Type B pancreatic cell (in vitro differentiated cells): ENCODE measurements around the gene CLCN6. TPM values are rescaled to one million over a fixed set of nuclear protein-coding genes. Genes with fewer than 3 reads are reported as not detected.
A peak's percentile ranks its signal among the peaks of the same experiment; 100 is the strongest.

ENCODE experiments used
- DNase-seq: peaks from one replicate; pipeline ENCODE4 v3.0.0; 2021; ENCODE audit warnings: mixed read lengths; ENCODE audit not compliant: unreplicated experiment; ENCODE audit errors: extremely low spot score
- H3K27ac Mint-ChIP-seq: 2 replicates; pipeline ENCODE4 v1.8.0; 2021; ENCODE audit warnings: mild to moderate bottlenecking, mixed read lengths
- H3K27me3 Mint-ChIP-seq: 2 replicates; pipeline ENCODE4 v1.8.0; 2021; ENCODE audit warnings: mixed read lengths
- H3K36me3 Mint-ChIP-seq: 2 replicates; pipeline ENCODE4 v1.8.0; 2021; ENCODE audit warnings: mixed read lengths
- H3K4me1 Mint-ChIP-seq: one replicate; pipeline ENCODE4 v1.8.0; 2021; ENCODE audit warnings: mixed read lengths; ENCODE audit not compliant: unreplicated experiment
- H3K4me3 Mint-ChIP-seq: 2 replicates; pipeline ENCODE4 v1.8.0; 2021; ENCODE audit warnings: mild to moderate bottlenecking, mixed read lengths
- H3K9me3 Mint-ChIP-seq: 2 replicates; pipeline ENCODE4 v1.8.0; 2021; ENCODE audit warnings: mixed read lengths
- CTCF ChIP-seq: fragments of 200-600 bp; sonication (generic); conservative IDR thresholded peaks from 2 replicates; pipeline ENCODE4 v1.5.0; 2021; ENCODE audit warnings: antibody characterized with exemption, mild to moderate bottlenecking
- total RNA-seq: library from RNA; stranded (reverse); gene quantifications from 2 replicates; pipeline ENCODE4 v1.2.1, GENCODE V29; 2021; ENCODE audit warnings: low replicate concordance

CLCN6 gene
- total RNA-seq, 1 donor from 2014 or later: 31.1 TPM

- no peak for TF ChIP-seq CTCF
- peak overlapping the region; percentile 46 for H3K27ac Mint-ChIP-seq
- H3K27me3 Mint-ChIP-seq: no peaks in the 10 kb centered on the region
- DNase-seq: no peak
- H3K4me3 Mint-ChIP-seq: no peak overlapping the region
- H3K9me3 Mint-ChIP-seq: no peaks in the 10 kb centered on the region
- peaks cover 9% of the 10 kb centered on the region for H3K4me1 Mint-ChIP-seq
- H3K36me3 Mint-ChIP-seq: peaks cover 21% of the 10 kb centered on the region
These were observed 10.6 kb upstream of the CLCN6 start for GRCh38 chr1:11795238-11795890.

- H3K4me3 Mint-ChIP-seq: no peak overlapping the region
- no peak for TF ChIP-seq CTCF
- peaks cover 17% of the 10 kb centered on the region for H3K36me3 Mint-ChIP-seq
- H3K27me3 Mint-ChIP-seq: no peaks in the 10 kb centered on the region
- DNase-seq: no peak
- H3K4me1 Mint-ChIP-seq: peaks cover 9% of the 10 kb centered on the region
- H3K27ac Mint-ChIP-seq: peak overlapping the region; percentile 21
- H3K9me3 Mint-ChIP-seq: no peaks in the 10 kb centered on the region
These were observed 9.8 kb upstream of the CLCN6 start for GRCh38 chr1:11796036-11796828.

GRCh38 chr1:11797525-11798216 lies 8.3 kb upstream of the CLCN6 start:
- Mint-ChIP-seq H3K9me3 (no peaks in the 10 kb centered on the region), H3K27ac (no peak overlapping the region), H3K27me3 (no peaks in the 10 kb centered on the region), H3K4me1 (peaks cover 10% of the 10 kb centered on the region), H3K4me3 (no peak overlapping the region), H3K36me3 (peaks cover 10% of the 10 kb centered on the region)
- TF ChIP-seq CTCF: no peak
- DNase-seq: no peak

- Mint-ChIP-seq H3K4me1 (peaks cover 21% of the 10 kb centered on the region), H3K9me3 (no peaks in the 10 kb centered on the region), H3K36me3 (peaks cover 8% of the 10 kb centered on the region), H3K27ac (no peak overlapping the region), H3K4me3 (no peak overlapping the region), H3K27me3 (no peaks in the 10 kb centered on the region)
- TF ChIP-seq CTCF: no peak
- DNase-seq: no peak
These were observed 6.9 kb upstream of the CLCN6 start for GRCh38 chr1:11799099-11799498.

GRCh38 chr1:11799896-11800295 lies 6.1 kb upstream of the CLCN6 start:
- Mint-ChIP-seq H3K36me3 (peaks cover 8% of the 10 kb centered on the region), H3K27ac (no peak overlapping the region), H3K27me3 (no peaks in the 10 kb centered on the region), H3K4me1 (peaks cover 21% of the 10 kb centered on the region), H3K9me3 (no peaks in the 10 kb centered on the region), H3K4me3 (no peak overlapping the region)
- no peak for TF ChIP-seq CTCF
- DNase-seq: no peak
